ENCODE data around the gene TSPAN3. TPM values are rescaled to one million over a fixed set of nuclear protein-coding genes. Genes with fewer than 3 reads are reported as not detected.

Gene TSPAN3
- total RNA-seq, 1 donor = 194 TPM

- no peak overlapping the region for H3K4me3 ChIP-seq (ENCODE audit: low read depth, low read length)
- DNase-seq (ENCODE audit: low read depth) = no peak
- no peak for TF ChIP-seq CTCF (IDR thresholded peaks at IDR 0.05; ENCODE audit: insufficient read depth, low read length)
These were observed 53.7 kb downstream of the TSPAN3 start for GRCh38 chr15:77017091-77017660.

DNA sequence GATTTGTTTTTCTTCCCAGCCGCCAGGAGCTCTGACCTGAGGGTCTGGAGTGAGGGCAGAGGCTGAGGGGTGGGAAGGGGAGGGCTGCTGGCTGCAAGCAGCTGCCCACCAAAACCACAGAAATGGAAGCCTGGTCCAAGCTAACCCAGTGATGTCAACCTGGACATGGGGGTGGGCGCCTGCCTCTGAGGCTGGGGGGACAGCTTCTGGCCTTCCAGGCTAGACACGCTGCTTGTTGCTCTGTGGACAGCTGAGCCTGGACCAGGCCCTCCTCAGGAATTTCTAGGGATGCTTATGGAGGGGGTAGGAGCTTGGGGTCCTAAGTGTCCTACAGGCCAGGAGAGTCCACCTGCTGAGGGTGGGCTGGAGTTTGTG, 54.6 kb downstream of the TSPAN3 start:
- no peak overlapping the region for H3K4me3 ChIP-seq (ENCODE audit: low read depth, low read length)
- no peak for DNase-seq (ENCODE audit: low read depth)
- TF ChIP-seq CTCF (IDR thresholded peaks at IDR 0.05; ENCODE audit: insufficient read depth, low read length) = no peak

DNA sequence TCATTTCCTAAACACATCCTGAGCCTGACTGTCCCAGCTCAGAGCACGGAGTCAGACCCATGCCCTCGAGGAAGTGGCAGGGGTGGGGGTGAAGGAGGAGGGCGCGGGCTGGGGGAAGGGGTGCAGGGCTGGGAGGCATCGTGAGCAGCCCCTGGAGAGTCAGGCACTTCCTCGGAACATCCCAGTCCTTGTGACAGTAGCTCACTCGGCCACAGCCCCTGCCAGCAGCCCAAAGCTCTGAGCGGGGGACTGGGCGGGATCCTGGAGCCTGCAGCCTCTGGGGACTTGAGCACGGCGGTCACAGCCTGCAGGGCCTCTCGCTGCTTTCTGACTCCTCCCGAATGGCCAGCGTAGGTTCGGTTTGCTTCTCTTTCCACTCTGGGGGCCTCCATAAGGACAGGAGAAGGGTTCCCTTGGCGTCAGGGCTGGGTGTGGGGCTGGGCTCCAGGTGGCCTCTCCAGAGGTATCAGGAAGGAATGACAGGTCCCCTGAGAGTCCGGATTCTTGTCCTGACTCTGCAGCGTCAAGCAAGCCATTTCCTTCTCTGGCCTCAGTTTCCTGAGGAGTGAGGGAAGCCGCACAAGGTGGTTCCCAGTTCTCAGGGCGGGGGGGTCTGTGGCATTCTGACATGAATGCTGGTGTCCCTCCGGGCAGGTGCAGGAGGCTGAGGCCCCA, 55.1 kb downstream of the TSPAN3 start:
- H3K4me3 ChIP-seq (ENCODE audit: low read depth, low read length) = no peak overlapping the region
- TF ChIP-seq CTCF (IDR thresholded peaks at IDR 0.05; ENCODE audit: insufficient read depth, low read length) = no peak
- no peak for DNase-seq (ENCODE audit: low read depth)

DNA sequence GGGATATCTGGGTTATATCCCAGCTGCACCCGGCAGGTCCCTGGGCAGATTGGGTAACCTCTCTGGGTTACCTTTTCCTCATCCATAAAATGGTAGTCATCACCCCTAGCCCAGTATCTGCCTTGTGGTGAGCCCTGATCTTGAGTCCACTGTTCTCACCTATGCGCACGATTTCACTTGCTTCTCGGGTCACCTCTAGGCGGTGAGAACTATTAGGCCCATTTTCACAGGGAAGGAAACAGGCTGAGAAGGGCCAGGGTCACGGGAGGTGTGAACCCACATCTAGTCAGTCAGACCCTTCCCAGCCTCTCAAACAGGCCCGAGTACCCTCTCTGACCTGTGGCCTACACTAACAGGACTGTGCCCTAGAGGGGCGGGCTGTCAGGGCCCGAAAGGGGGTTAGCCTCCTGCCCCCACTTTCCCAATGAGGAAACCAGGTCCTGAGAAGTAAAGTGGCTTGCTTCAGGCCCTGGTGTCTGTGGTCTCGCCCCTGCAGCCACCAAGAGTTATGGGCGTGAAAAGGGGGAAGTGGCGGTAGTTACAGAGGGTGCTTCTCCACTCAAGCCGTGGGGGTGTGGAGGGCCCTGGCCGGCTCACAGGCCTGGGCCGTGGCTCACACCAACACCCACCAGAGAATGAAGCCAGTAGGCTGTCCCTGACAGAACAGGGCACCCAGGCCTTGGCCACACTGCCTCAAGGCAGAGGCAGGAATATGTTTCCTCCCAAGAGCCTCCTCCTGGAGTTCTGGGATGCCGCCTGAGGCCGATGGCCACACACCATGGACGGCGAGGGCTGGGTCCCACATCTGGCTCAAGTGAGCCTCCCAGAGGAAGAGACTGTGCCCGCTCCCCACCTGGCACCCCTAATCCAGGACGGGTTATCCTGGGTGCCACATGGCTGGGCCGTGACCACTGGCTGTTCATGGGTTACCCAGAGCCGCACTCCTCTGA, 56.5 kb downstream of the TSPAN3 start:
- TF ChIP-seq CTCF (IDR thresholded peaks at IDR 0.05; ENCODE audit: insufficient read depth, low read length) = no peak
- DNase-seq (ENCODE audit: low read depth) = no peak
- H3K4me3 ChIP-seq (ENCODE audit: low read depth, low read length) = no peak overlapping the region

- DNase-seq (ENCODE audit: low read depth) = no peak
- TF ChIP-seq CTCF (IDR thresholded peaks at IDR 0.05; ENCODE audit: insufficient read depth, low read length) = no peak
- no peak overlapping the region for H3K4me3 ChIP-seq (ENCODE audit: low read depth, low read length)
These were observed 57.2 kb downstream of the TSPAN3 start for GRCh38 chr15:77013776-77014131.

DNA sequence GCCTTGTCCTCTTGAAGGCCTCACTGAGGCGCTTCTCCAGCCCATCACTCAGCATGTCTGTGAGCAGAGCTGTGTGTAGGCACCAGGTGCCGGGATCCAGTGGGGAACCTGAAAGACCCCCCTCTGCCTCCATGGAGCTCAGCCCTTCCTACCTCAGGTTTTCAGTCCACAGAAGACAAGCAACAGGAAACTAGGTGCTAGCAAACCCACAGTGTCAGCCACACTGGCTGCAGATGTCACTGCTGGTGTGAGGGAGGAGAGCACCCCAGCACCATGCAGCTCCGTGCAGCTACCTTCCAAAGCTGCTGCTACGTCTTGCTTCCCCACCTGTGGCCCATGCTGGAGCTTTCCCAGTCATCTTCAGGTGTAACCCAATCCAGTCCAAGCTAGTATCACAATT, 58.0 kb downstream of the TSPAN3 start:
- no peak for DNase-seq (ENCODE audit: low read depth)
- TF ChIP-seq CTCF (IDR thresholded peaks at IDR 0.05; ENCODE audit: insufficient read depth, low read length) = no peak

More for the DNA sequence above, 58.0 kb downstream of the TSPAN3 start:
- H3K4me3 ChIP-seq (ENCODE audit: low read depth, low read length) = no peak overlapping the region

Measured in fibroblast of the aortic adventitia (primary cell).